Osteoblast (primary cell): ENCODE data around the gene SLC30A1. TPM values are rescaled to one million over a fixed set of nuclear protein-coding genes. Genes with fewer than 3 reads are reported as not detected.
A peak's percentile ranks its signal among the peaks of the same experiment; 100 is the strongest.
"Not testable (repeated sequence)": the region's sequence is repeated elsewhere in the genome, so short reads cannot be mapped to it uniquely, and the experiment has no call there.

Experiments used
- DNase-seq: peaks from one replicate; pipeline ENCODE4 v3.0.0; 2011; ENCODE audit warnings: low spot score, mixed read lengths; ENCODE audit not compliant: insufficient read length; ENCODE audit errors: missing footprints
- H2AFZ ChIP-seq: 2 replicates; pipeline ENCODE4 v1.6.0; 2011; ENCODE audit warnings: mild to moderate bottlenecking, low read length
- H3K27ac ChIP-seq: 2 replicates; pipeline ENCODE4 v1.5.1; 2011; ENCODE audit warnings: mild to moderate bottlenecking, low read depth, low read length, moderate library complexity
- H3K27me3 ChIP-seq: 2 replicates; pipeline ENCODE4 v1.6.0; 2012; ENCODE audit warnings: mild to moderate bottlenecking, control low read depth, inconsistent platforms, low read length, moderate library complexity; ENCODE audit not compliant: insufficient read depth
- H3K36me3 ChIP-seq: 2 replicates; pipeline ENCODE4 v1.5.1; 2011; ENCODE audit warnings: mild to moderate bottlenecking, low read length, control low read depth, moderate library complexity; ENCODE audit not compliant: insufficient read depth
- H3K4me1 ChIP-seq: 2 replicates; pipeline ENCODE4 v1.5.1; 2011; ENCODE audit warnings: mild to moderate bottlenecking, low read length, control low read depth, moderate library complexity; ENCODE audit not compliant: insufficient read depth
- H3K4me2 ChIP-seq: 2 replicates; pipeline ENCODE4 v1.6.0; 2011; ENCODE audit warnings: mild to moderate bottlenecking, low read length; ENCODE audit not compliant: insufficient read depth
- H3K4me3 ChIP-seq: fragments of 200-600 bp; sonication (generic); 3 replicates; pipeline ENCODE4 v1.5.1; 2012; ENCODE audit warnings: mild to moderate bottlenecking, low read length, inconsistent platforms; ENCODE audit not compliant: insufficient read depth
- H3K79me2 ChIP-seq: 2 replicates; pipeline ENCODE4 v1.6.0; 2012; ENCODE audit warnings: mild to moderate bottlenecking, low read length, control low read depth, inconsistent platforms; ENCODE audit not compliant: insufficient read depth
- H3K9me3 ChIP-seq: 2 replicates; pipeline ENCODE4 v1.5.1; 2011; ENCODE audit warnings: low read depth, low read length, control low read depth
- H4K20me1 ChIP-seq: 2 replicates; pipeline ENCODE4 v1.6.0; 2012; ENCODE audit warnings: mild to moderate bottlenecking, low read length, control low read depth; ENCODE audit not compliant: insufficient read depth
- CTCF ChIP-seq: IDR thresholded peaks from 2 replicates; pipeline ENCODE4 v1.5.1; 2011; ENCODE audit warnings: mild to moderate bottlenecking, low read depth, low read length, moderate library complexity; ENCODE audit errors: extremely low read depth
- total RNA-seq: library from RNA; depleted of rRNA; stranded (reverse); fragments of >200 nt; gene quantifications from 2 replicates; pipeline ENCODE4 v1.2.3, GENCODE V29; 2012

SLC30A1 gene
- total RNA-seq, 1 donor = 49.9 TPM

GRCh38 chr1:211577277-211577818 lies 1.6 kb downstream of the SLC30A1 start:
- TF ChIP-seq CTCF = no peak
- Histone ChIP-seq H3K4me3 (peak overlapping the region; percentile 97), H3K27ac (peak overlapping the region; percentile 81), H3K4me1 (peaks cover 50% of the 10 kb centered on the region), H3K36me3 (peaks cover 35% of the 10 kb centered on the region), H3K4me2 (peak overlapping the region; percentile 79), H2AFZ (peak overlapping the region; percentile 13), H3K9me3 (no peaks in the 10 kb centered on the region), H3K27me3 (no peaks in the 10 kb centered on the region), H3K79me2 (peaks cover 60% of the 10 kb centered on the region), H4K20me1 (peaks cover 54% of the 10 kb centered on the region)
- no peak for DNase-seq

GRCh38 chr1:211576717-211577116 lies 2.2 kb downstream of the SLC30A1 start:
- peak overlapping the region; percentile 79 for H3K4me2 ChIP-seq
- no peaks in the 10 kb centered on the region for H3K27me3 ChIP-seq
- TF ChIP-seq CTCF = no peak
- peak overlapping the region; percentile 81 for H3K27ac ChIP-seq
- no peaks in the 10 kb centered on the region for H3K9me3 ChIP-seq
- peaks cover 60% of the 10 kb centered on the region for H3K79me2 ChIP-seq
- peak overlapping the region; percentile 97 for H3K4me3 ChIP-seq
- peaks cover 44% of the 10 kb centered on the region for H3K4me1 ChIP-seq
- DNase-seq = no peak
- H4K20me1 ChIP-seq = peaks cover 58% of the 10 kb centered on the region
- no peak overlapping the region for H2AFZ ChIP-seq
- H3K36me3 ChIP-seq = peaks cover 35% of the 10 kb centered on the region

- TF ChIP-seq CTCF = no peak
- H3K27me3 ChIP-seq = no peaks in the 10 kb centered on the region
- H3K4me3 ChIP-seq = no peak overlapping the region
- H3K9me3 ChIP-seq = no peaks in the 10 kb centered on the region
- DNase-seq = no peak
- peaks cover 24% of the 10 kb centered on the region for H3K4me1 ChIP-seq
- no peak overlapping the region for H3K27ac ChIP-seq
- peaks cover 60% of the 10 kb centered on the region for H3K79me2 ChIP-seq
- no peak overlapping the region for H2AFZ ChIP-seq
- H3K4me2 ChIP-seq = peak overlapping the region; percentile 20
- H3K36me3 ChIP-seq = peaks cover 35% of the 10 kb centered on the region
- H4K20me1 ChIP-seq = peaks cover 60% of the 10 kb centered on the region
These were observed 4.3 kb downstream of the SLC30A1 start for GRCh38 chr1:211574705-211575104.

GRCh38 chr1:211571998-211572397 lies 7.0 kb downstream of the SLC30A1 start:
- no peak for DNase-seq
- H3K4me2 ChIP-seq = no peak overlapping the region
- no peak overlapping the region for H2AFZ ChIP-seq
- H4K20me1 ChIP-seq = peaks cover 50% of the 10 kb centered on the region
- H3K4me3 ChIP-seq = no peak overlapping the region
- H3K79me2 ChIP-seq = peaks cover 40% of the 10 kb centered on the region
- H3K9me3 ChIP-seq = no peaks in the 10 kb centered on the region
- H3K4me1 ChIP-seq = peaks cover 23% of the 10 kb centered on the region
- no peak overlapping the region for H3K27ac ChIP-seq
- no peak for TF ChIP-seq CTCF
- peaks cover 35% of the 10 kb centered on the region for H3K36me3 ChIP-seq
- no peaks in the 10 kb centered on the region for H3K27me3 ChIP-seq

- H3K27me3 ChIP-seq, H2AFZ ChIP-seq, DNase-seq, H3K9me3 ChIP-seq, H3K4me2 ChIP-seq, H3K4me3 ChIP-seq, H3K4me1 ChIP-seq, H3K27ac ChIP-seq: not testable (repeated sequence)
- Histone ChIP-seq H3K79me2 (peaks cover 24% of the 10 kb centered on the region), H3K36me3 (peaks cover 28% of the 10 kb centered on the region), H4K20me1 (peaks cover 34% of the 10 kb centered on the region)
These were observed 8.6 kb downstream of the SLC30A1 start for GRCh38 chr1:211570378-211570777.
